Measurements from ENCODE around the gene SNAP29.
"Not testable (repeated sequence)": the region's sequence is repeated elsewhere in the genome, so short reads cannot be mapped to it uniquely, and the experiment has no call there.

SNAP29 gene

GRCh38 chr22:20834725-20835124, 24.1 kb upstream of the SNAP29 start:
- no peak for DNase-seq (ENCODE audit: low read depth in 4 of 4, low spot score in 1 of 4)

GRCh38 chr22:20836987-20837823, 21.6 kb upstream of the SNAP29 start:
- no peak for DNase-seq (ENCODE audit: low read depth in 4 of 4, low spot score in 1 of 4)

- not testable (repeated sequence) for DNase-seq (ENCODE audit: low read depth in 4 of 4, low spot score in 1 of 4)
These were observed 19.5 kb upstream of the SNAP29 start for GRCh38 chr22:20839354-20839753.

- DNase-seq (ENCODE audit: low read depth in 4 of 4, low spot score in 1 of 4) = no peak
These were observed 18.8 kb upstream of the SNAP29 start for GRCh38 chr22:20839837-20840645.

GRCh38 chr22:20840646-20841371, 18.0 kb upstream of the SNAP29 start:
- DNase-seq (ENCODE audit: low read depth in 4 of 4, low spot score in 1 of 4) = no peak

GRCh38 chr22:20843501-20843900, 15.3 kb upstream of the SNAP29 start:
- DNase-seq (ENCODE audit: low read depth in 4 of 4, low spot score in 1 of 4) = no peak

- no peak for DNase-seq (ENCODE audit: low read depth in 4 of 4, low spot score in 1 of 4)
These were observed 14.5 kb upstream of the SNAP29 start for GRCh38 chr22:20844055-20845037.

GRCh38 chr22:20847318-20847822, 11.4 kb upstream of the SNAP29 start:
- no peak for DNase-seq (ENCODE audit: low read depth in 4 of 4, low spot score in 1 of 4)

GRCh38 chr22:20852076-20852475, 6.7 kb upstream of the SNAP29 start:
- no peak for DNase-seq (ENCODE audit: low read depth in 4 of 4, low spot score in 1 of 4)

GRCh38 chr22:20852503-20852902, 6.3 kb upstream of the SNAP29 start:
- no peak for DNase-seq (ENCODE audit: low read depth in 4 of 4, low spot score in 1 of 4)

- no peak for DNase-seq (ENCODE audit: low read depth in 4 of 4, low spot score in 1 of 4)
These were observed 5.6 kb upstream of the SNAP29 start for GRCh38 chr22:20853236-20853660.

- DNase-seq (ENCODE audit: low read depth in 4 of 4, low spot score in 1 of 4) = no peak
These were observed 1.6 kb upstream of the SNAP29 start for GRCh38 chr22:20857247-20857643.

GRCh38 chr22:20857838-20858614, 781 bp upstream of the SNAP29 start:
- DNase-seq (ENCODE audit: low read depth in 4 of 4, low spot score in 1 of 4) = peak; percentile 54 to 83 (median 68)

- no peak for DNase-seq (ENCODE audit: low read depth in 4 of 4, low spot score in 1 of 4)
These were observed 808 bp downstream of the SNAP29 start for GRCh38 chr22:20859615-20860014.

- DNase-seq (ENCODE audit: low read depth in 4 of 4, low spot score in 1 of 4) = no peak
These were observed 3.7 kb downstream of the SNAP29 start for GRCh38 chr22:20862540-20862939.

GRCh38 chr22:20863366-20863765, 4.6 kb downstream of the SNAP29 start:
- no peak for DNase-seq (ENCODE audit: low read depth in 4 of 4, low spot score in 1 of 4)

- DNase-seq (ENCODE audit: low read depth in 4 of 4, low spot score in 1 of 4) = no peak
These were observed 5.5 kb downstream of the SNAP29 start for GRCh38 chr22:20864186-20864908.

GRCh38 chr22:20865331-20865730, 6.5 kb downstream of the SNAP29 start:
- DNase-seq (ENCODE audit: low read depth in 4 of 4, low spot score in 1 of 4) = no peak

All from stimulated activated CD4-positive, alpha-beta T cell treated with anti-CD3 and anti-CD28 coated beads, Interleukin-1b, Interleukin-23, amount 100 ng/mL, for 24 hours (primary cell).